ENCODE measurements around the gene CNTN4.

- no peak for TF ChIP-seq CTCF (IDR thresholded peaks at IDR 0.05)
- TF ChIP-seq POLR2A (IDR thresholded peaks at IDR 0.05), result no peak
These were observed 598.9 kb downstream of the CNTN4 start for GRCh38 chr3:2697589-2697988.

All from breast epithelium (tissue), 3 donors.